ENCODE results near the gene ELOVL6.
"Not testable (repeated sequence)": the region's sequence is repeated elsewhere in the genome, so short reads cannot be mapped to it uniquely, and the experiment has no call there.

Gene ELOVL6

DNA sequence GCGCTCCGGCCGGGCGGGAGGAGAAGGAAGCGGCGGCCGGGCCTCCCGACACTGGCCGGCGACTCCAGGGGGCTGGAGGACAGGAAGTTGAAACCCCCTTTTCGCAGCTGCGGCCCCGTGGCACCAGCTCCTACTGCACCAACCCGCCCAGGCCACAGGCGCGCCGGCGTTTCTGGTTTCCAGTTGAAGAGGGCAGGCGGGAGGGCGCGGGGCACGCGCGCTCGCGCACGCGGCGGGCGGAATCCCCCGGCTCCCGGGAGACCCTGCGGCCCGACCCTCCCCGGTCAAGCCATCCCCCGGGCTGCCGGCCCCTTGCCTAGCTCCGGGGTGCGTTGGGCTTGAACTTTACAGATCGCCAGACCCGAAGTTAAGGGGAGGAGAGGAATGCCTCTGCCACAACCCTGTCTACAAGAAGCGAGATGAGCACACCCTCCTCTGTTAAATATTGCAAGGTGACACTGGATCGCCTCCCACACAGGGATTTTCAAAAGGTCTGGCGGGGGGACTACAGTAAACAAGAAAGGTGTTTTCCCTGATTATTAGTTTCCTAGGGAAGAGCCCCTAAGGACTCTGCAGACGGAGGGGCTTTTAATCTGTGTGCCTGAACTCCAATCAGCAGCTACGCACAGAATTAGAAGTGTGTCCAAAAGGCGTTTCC, 1.4 kb downstream of the ELOVL6 start:
- peak overlapping the region; percentile 82 to 95 for H3K4me3 ChIP-seq (ENCODE audit: low read depth in 1 of 2, low read length in 2 of 2)
- no peaks in the 10 kb centered on the region for H3K27me3 ChIP-seq (ENCODE audit: low read depth, low read length)
- peak overlapping the region; percentile 90 for H3K27ac ChIP-seq (ENCODE audit: low read length)
- H3K9me3 ChIP-seq (ENCODE audit: control insufficient read depth in 1 of 2, low read length in 2 of 2) = no peaks in the 10 kb centered on the region
- peaks cover 9 to 17% of the 10 kb centered on the region in 2 donors for H3K4me1 ChIP-seq (ENCODE audit: control insufficient read depth in 1 of 2, insufficient read depth in 2 of 2, low read length in 2 of 2)
- H3K36me3 ChIP-seq (ENCODE audit: control insufficient read depth in 1 of 2, insufficient read depth in 2 of 2, low read length in 2 of 2) = no peaks in the 10 kb centered on the region

- Histone ChIP-seq H3K9me3 (ENCODE audit: control insufficient read depth in 1 of 2, low read length in 2 of 2) (no peaks in the 10 kb centered on the region), H3K4me1 (ENCODE audit: control insufficient read depth in 1 of 2, insufficient read depth in 2 of 2, low read length in 2 of 2) (peaks cover 9 to 17% of the 10 kb centered on the region in 2 donors), H3K27ac (ENCODE audit: low read length) (peak overlapping the region; percentile 90), H3K27me3 (ENCODE audit: low read depth, low read length) (no peaks in the 10 kb centered on the region), H3K4me3 (ENCODE audit: low read depth in 1 of 2, low read length in 2 of 2) (peak overlapping the region; percentile 82 to 95), H3K36me3 (ENCODE audit: control insufficient read depth in 1 of 2, insufficient read depth in 2 of 2, low read length in 2 of 2) (no peaks in the 10 kb centered on the region)
Measured at GRCh38 chr4:110196206-110196870, 2.1 kb downstream of the ELOVL6 start.

DNA sequence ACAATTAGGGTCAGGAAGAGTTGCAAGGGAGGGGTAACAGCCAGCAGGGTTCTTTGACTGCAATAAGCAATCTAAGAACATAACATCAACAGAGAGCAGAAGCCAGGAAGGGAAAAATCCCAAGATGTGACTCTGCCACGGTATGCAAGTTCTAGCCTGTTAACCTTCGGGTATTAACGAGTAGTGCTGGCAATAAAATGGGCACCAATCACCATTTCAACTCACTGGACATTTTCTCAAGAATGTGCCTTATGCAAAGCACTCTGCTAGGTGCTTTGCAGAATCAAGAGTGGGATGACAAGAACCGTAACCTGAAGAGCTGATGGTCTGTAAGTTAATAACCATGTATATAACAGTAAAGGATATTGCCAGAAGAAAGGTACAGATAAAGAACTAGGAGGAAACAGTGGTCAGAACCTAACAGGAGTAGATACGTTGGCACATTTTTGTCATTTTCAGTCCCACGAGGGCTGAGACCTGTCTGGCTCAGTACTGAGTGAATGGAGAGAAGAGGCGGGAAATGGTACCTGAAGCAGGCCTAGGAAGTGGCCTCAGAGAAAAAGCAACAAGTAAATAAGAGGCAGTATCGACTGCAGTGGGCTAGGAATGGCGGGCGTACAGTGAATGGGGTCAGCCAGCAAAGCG, 2.7 kb downstream of the ELOVL6 start:
- peak overlapping the region; percentile 90 for H3K27ac ChIP-seq (ENCODE audit: low read length)

DNA sequence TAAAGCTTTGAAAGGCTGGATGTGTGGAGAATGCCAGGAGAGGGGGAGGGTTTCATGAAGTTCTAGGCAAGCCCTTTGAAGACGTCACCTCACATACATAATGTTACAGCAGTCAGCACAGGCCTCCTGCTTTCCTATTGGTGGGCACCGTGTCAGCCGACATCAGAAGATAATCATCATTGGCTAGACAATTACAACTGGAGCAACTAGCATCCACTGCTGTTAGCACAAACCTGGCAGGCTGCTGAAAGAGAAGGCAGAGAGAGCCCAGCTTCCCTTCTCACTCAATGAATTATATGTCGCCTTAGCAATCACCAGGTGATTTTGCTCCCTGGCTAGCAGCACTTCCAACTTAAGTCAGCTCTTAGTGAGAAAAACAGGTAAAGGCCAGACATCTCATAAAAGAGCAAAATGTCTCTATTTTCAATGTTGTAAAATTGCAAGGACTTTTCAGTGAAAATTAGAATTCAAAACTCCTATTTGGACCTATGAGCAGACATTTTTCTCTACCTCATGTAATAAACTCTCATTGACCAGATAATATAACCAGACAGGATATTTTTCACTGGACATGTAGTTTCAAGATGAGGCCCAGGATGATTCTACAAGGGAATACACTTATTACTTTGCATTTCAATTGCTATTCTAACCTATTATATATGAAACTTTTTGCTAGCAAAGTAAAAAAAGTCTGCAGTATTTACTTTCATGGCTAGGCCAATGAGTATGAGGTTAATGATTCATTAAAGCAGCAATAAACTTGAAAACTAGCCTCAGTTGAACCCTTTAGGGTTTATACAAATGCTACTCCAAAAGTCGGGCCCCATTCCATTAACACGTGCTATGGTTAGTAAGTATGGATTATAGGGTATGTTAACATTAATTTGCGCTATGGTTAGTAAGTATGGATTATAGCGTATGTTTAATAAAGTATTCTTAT, 4.3 kb downstream of the ELOVL6 start:
- peak overlapping the region; percentile 19 for H3K27ac ChIP-seq (ENCODE audit: low read length)
- no peaks in the 10 kb centered on the region for H3K36me3 ChIP-seq (ENCODE audit: control insufficient read depth in 1 of 2, insufficient read depth in 2 of 2, low read length in 2 of 2)
- H3K4me3 ChIP-seq (ENCODE audit: low read depth in 1 of 2, low read length in 2 of 2) = no peak overlapping the region
- no peaks in the 10 kb centered on the region for H3K9me3 ChIP-seq (ENCODE audit: control insufficient read depth in 1 of 2, low read length in 2 of 2)
- H3K27me3 ChIP-seq (ENCODE audit: low read depth, low read length) = no peaks in the 10 kb centered on the region
- peaks cover 7 to 17% of the 10 kb centered on the region in 2 donors for H3K4me1 ChIP-seq (ENCODE audit: control insufficient read depth in 1 of 2, insufficient read depth in 2 of 2, low read length in 2 of 2)

More for the DNA sequence above, 2.7 kb downstream of the ELOVL6 start:
- no peaks in the 10 kb centered on the region for H3K36me3 ChIP-seq (ENCODE audit: control insufficient read depth in 1 of 2, insufficient read depth in 2 of 2, low read length in 2 of 2)
- H3K9me3 ChIP-seq (ENCODE audit: control insufficient read depth in 1 of 2, low read length in 2 of 2) = no peaks in the 10 kb centered on the region
- H3K4me1 ChIP-seq (ENCODE audit: control insufficient read depth in 1 of 2, insufficient read depth in 2 of 2, low read length in 2 of 2) = peaks cover 9 to 17% of the 10 kb centered on the region in 2 donors
- H3K4me3 ChIP-seq (ENCODE audit: low read depth in 1 of 2, low read length in 2 of 2) = peak overlapping the region; percentile 82 to 95
- H3K27me3 ChIP-seq (ENCODE audit: low read depth, low read length) = no peaks in the 10 kb centered on the region

- not testable (repeated sequence) for H3K36me3 ChIP-seq (ENCODE audit: control insufficient read depth in 1 of 2, insufficient read depth in 2 of 2, low read length in 2 of 2); H3K4me3 ChIP-seq (ENCODE audit: low read depth in 1 of 2, low read length in 2 of 2); H3K27ac ChIP-seq (ENCODE audit: low read length); H3K27me3 ChIP-seq (ENCODE audit: low read depth, low read length); H3K9me3 ChIP-seq (ENCODE audit: control insufficient read depth in 1 of 2, low read length in 2 of 2)
- H3K4me1 ChIP-seq (ENCODE audit: control insufficient read depth in 1 of 2, insufficient read depth in 2 of 2, low read length in 2 of 2) = peaks cover 5 to 17% of the 10 kb centered on the region in 2 donors
Measured at GRCh38 chr4:110193287-110193686, 5.1 kb downstream of the ELOVL6 start.

GRCh38 chr4:110190249-110190648, 8.2 kb downstream of the ELOVL6 start:
- H3K4me1 ChIP-seq (ENCODE audit: control insufficient read depth in 1 of 2, insufficient read depth in 2 of 2, low read length in 2 of 2) = peaks cover 0 to 10% of the 10 kb centered on the region in 2 donors
- H3K9me3 ChIP-seq (ENCODE audit: control insufficient read depth in 1 of 2, low read length in 2 of 2) = no peaks in the 10 kb centered on the region
- no peak overlapping the region for H3K4me3 ChIP-seq (ENCODE audit: low read depth in 1 of 2, low read length in 2 of 2)
- H3K36me3 ChIP-seq (ENCODE audit: control insufficient read depth in 1 of 2, insufficient read depth in 2 of 2, low read length in 2 of 2) = no peaks in the 10 kb centered on the region
- no peak overlapping the region for H3K27ac ChIP-seq (ENCODE audit: low read length)
- no peaks in the 10 kb centered on the region for H3K27me3 ChIP-seq (ENCODE audit: low read depth, low read length)

- Histone ChIP-seq H3K4me3 (ENCODE audit: low read depth in 1 of 2, low read length in 2 of 2) (no peak overlapping the region), H3K27me3 (ENCODE audit: low read depth, low read length) (no peaks in the 10 kb centered on the region), H3K36me3 (ENCODE audit: control insufficient read depth in 1 of 2, insufficient read depth in 2 of 2, low read length in 2 of 2) (no peaks in the 10 kb centered on the region), H3K4me1 (ENCODE audit: control insufficient read depth in 1 of 2, insufficient read depth in 2 of 2, low read length in 2 of 2) (no peaks in the 10 kb centered on the region), H3K9me3 (ENCODE audit: control insufficient read depth in 1 of 2, low read length in 2 of 2) (no peaks in the 10 kb centered on the region), H3K27ac (ENCODE audit: low read length) (no peak overlapping the region)
Measured at GRCh38 chr4:110188113-110188512, 10.3 kb downstream of the ELOVL6 start.

GRCh38 chr4:110184791-110185155, 13.6 kb downstream of the ELOVL6 start:
- H3K27me3 ChIP-seq (ENCODE audit: low read depth, low read length) = no peaks in the 10 kb centered on the region
- no peak overlapping the region for H3K4me3 ChIP-seq (ENCODE audit: low read depth in 1 of 2, low read length in 2 of 2)
- H3K9me3 ChIP-seq (ENCODE audit: control insufficient read depth in 1 of 2, low read length in 2 of 2) = no peaks in the 10 kb centered on the region
- H3K4me1 ChIP-seq (ENCODE audit: control insufficient read depth in 1 of 2, insufficient read depth in 2 of 2, low read length in 2 of 2) = no peaks in the 10 kb centered on the region
- no peak overlapping the region for H3K27ac ChIP-seq (ENCODE audit: low read length)
- no peaks in the 10 kb centered on the region for H3K36me3 ChIP-seq (ENCODE audit: control insufficient read depth in 1 of 2, insufficient read depth in 2 of 2, low read length in 2 of 2)

GRCh38 chr4:110184140-110184790, 14.2 kb downstream of the ELOVL6 start:
- Histone ChIP-seq H3K27me3 (ENCODE audit: low read depth, low read length) (no peaks in the 10 kb centered on the region), H3K4me3 (ENCODE audit: low read depth in 1 of 2, low read length in 2 of 2) (no peak overlapping the region), H3K36me3 (ENCODE audit: control insufficient read depth in 1 of 2, insufficient read depth in 2 of 2, low read length in 2 of 2) (no peaks in the 10 kb centered on the region), H3K9me3 (ENCODE audit: control insufficient read depth in 1 of 2, low read length in 2 of 2) (no peaks in the 10 kb centered on the region), H3K27ac (ENCODE audit: low read length) (no peak overlapping the region), H3K4me1 (ENCODE audit: control insufficient read depth in 1 of 2, insufficient read depth in 2 of 2, low read length in 2 of 2) (no peaks in the 10 kb centered on the region)

GRCh38 chr4:110183643-110184042, 14.8 kb downstream of the ELOVL6 start:
- no peaks in the 10 kb centered on the region for H3K36me3 ChIP-seq (ENCODE audit: control insufficient read depth in 1 of 2, insufficient read depth in 2 of 2, low read length in 2 of 2)
- no peaks in the 10 kb centered on the region for H3K4me1 ChIP-seq (ENCODE audit: control insufficient read depth in 1 of 2, insufficient read depth in 2 of 2, low read length in 2 of 2)
- no peaks in the 10 kb centered on the region for H3K27me3 ChIP-seq (ENCODE audit: low read depth, low read length)
- no peak overlapping the region for H3K27ac ChIP-seq (ENCODE audit: low read length)
- no peaks in the 10 kb centered on the region for H3K9me3 ChIP-seq (ENCODE audit: control insufficient read depth in 1 of 2, low read length in 2 of 2)
- no peak overlapping the region for H3K4me3 ChIP-seq (ENCODE audit: low read depth in 1 of 2, low read length in 2 of 2)
